SHP77 (cell line): ENCODE data around the gene SCAPER.
A peak's percentile ranks its signal among the peaks of the same experiment; 100 is the strongest.
"Not testable (repeated sequence)": the region's sequence is repeated elsewhere in the genome, so short reads cannot be mapped to it uniquely, and the experiment has no call there.

Experiments
- DNase-seq, 2 experiments: peaks; one replicate each; lab custom pipeline; 2025; lab: John Stamatoyannopoulos, UW

SCAPER gene

GRCh38 chr15:76576523-76577279, 328.4 kb downstream of the SCAPER start:
- no peak for DNase-seq

GRCh38 chr15:76575679-76576078, 329.5 kb downstream of the SCAPER start:
- DNase-seq, result no peak

- DNase-seq, result no peak
These were observed 329.9 kb downstream of the SCAPER start for GRCh38 chr15:76575274-76575673.

GRCh38 chr15:76572983-76573314, 332.2 kb downstream of the SCAPER start:
- no peak for DNase-seq

- no peak for DNase-seq
These were observed 338.9 kb downstream of the SCAPER start for GRCh38 chr15:76566276-76566675.

- no peak for DNase-seq
These were observed 339.8 kb downstream of the SCAPER start for GRCh38 chr15:76565366-76565765.

GRCh38 chr15:76555247-76555646, 349.9 kb downstream of the SCAPER start:
- DNase-seq, result no peak

- DNase-seq, result no peak
These were observed 351.6 kb downstream of the SCAPER start for GRCh38 chr15:76553564-76553963.

GRCh38 chr15:76553102-76553501, 352.0 kb downstream of the SCAPER start:
- no peak for DNase-seq

- DNase-seq, result no peak
These were observed 358.3 kb downstream of the SCAPER start for GRCh38 chr15:76546805-76547204.

- no peak for DNase-seq
These were observed 371.1 kb downstream of the SCAPER start for GRCh38 chr15:76533995-76534394.

GRCh38 chr15:76533060-76533820, 371.9 kb downstream of the SCAPER start:
- DNase-seq, result peak; percentile 44 to 45

- no peak for DNase-seq
These were observed 375.2 kb downstream of the SCAPER start for GRCh38 chr15:76529911-76530310.

GRCh38 chr15:76526111-76526510, 379.0 kb downstream of the SCAPER start:
- DNase-seq, result no peak

- no peak for DNase-seq
These were observed 387.2 kb downstream of the SCAPER start for GRCh38 chr15:76517910-76518309.

GRCh38 chr15:76514282-76514681, 390.9 kb downstream of the SCAPER start:
- no peak for DNase-seq

- DNase-seq, result no peak
These were observed 392.2 kb downstream of the SCAPER start for GRCh38 chr15:76512971-76513370.

GRCh38 chr15:76510663-76511062, 394.5 kb downstream of the SCAPER start:
- DNase-seq, result not testable (repeated sequence)

GRCh38 chr15:76503804-76504203, 401.3 kb downstream of the SCAPER start:
- no peak for DNase-seq

- no peak for DNase-seq
These were observed 402.0 kb downstream of the SCAPER start for GRCh38 chr15:76503121-76503520.

GRCh38 chr15:76502678-76503077, 402.5 kb downstream of the SCAPER start:
- no peak for DNase-seq

GRCh38 chr15:76502185-76502584, 403.0 kb downstream of the SCAPER start:
- DNase-seq, result not testable (repeated sequence)

- DNase-seq, result no peak
These were observed 403.4 kb downstream of the SCAPER start for GRCh38 chr15:76501726-76502125.

- no peak for DNase-seq
These were observed 404.1 kb downstream of the SCAPER start for GRCh38 chr15:76501011-76501410.
